HG03108 (cell line): ENCODE results near the gene ALDH1L1.

ENCODE experiments used
- ATAC-seq: cut with Tn5 transposase; IDR thresholded peaks from one replicate; pipeline ENCODE4 v1.9.1; 2021; ENCODE audit warnings: moderate library complexity; ENCODE audit not compliant: unreplicated experiment

The ALDH1L1 gene

GRCh38 chr3:126124148-126124868, 56.1 kb downstream of the ALDH1L1 start:
- no peak for ATAC-seq

GRCh38 chr3:126121632-126122031, 58.8 kb downstream of the ALDH1L1 start:
- no peak for ATAC-seq

GRCh38 chr3:126121074-126121473, 59.3 kb downstream of the ALDH1L1 start:
- no peak for ATAC-seq

- no peak for ATAC-seq
These were observed 60.4 kb downstream of the ALDH1L1 start for GRCh38 chr3:126119976-126120375.

GRCh38 chr3:126119008-126119675, 61.2 kb downstream of the ALDH1L1 start:
- no peak for ATAC-seq

GRCh38 chr3:126118591-126118990, 61.8 kb downstream of the ALDH1L1 start:
- ATAC-seq, result no peak

- no peak for ATAC-seq
These were observed 62.6 kb downstream of the ALDH1L1 start for GRCh38 chr3:126117786-126118185.

- no peak for ATAC-seq
These were observed 63.2 kb downstream of the ALDH1L1 start for GRCh38 chr3:126117212-126117611.

- no peak for ATAC-seq
These were observed 63.9 kb downstream of the ALDH1L1 start for GRCh38 chr3:126116526-126116925.

GRCh38 chr3:126114443-126115386, 65.7 kb downstream of the ALDH1L1 start:
- ATAC-seq, result no peak

GRCh38 chr3:126113733-126114442, 66.5 kb downstream of the ALDH1L1 start:
- ATAC-seq, result no peak

GRCh38 chr3:126113238-126113555, 67.2 kb downstream of the ALDH1L1 start:
- no peak for ATAC-seq

- no peak for ATAC-seq
These were observed 67.7 kb downstream of the ALDH1L1 start for GRCh38 chr3:126112531-126113237.

GRCh38 chr3:126111566-126112475, 68.6 kb downstream of the ALDH1L1 start:
- no peak for ATAC-seq

GRCh38 chr3:126111126-126111551, 69.2 kb downstream of the ALDH1L1 start:
- no peak for ATAC-seq

- no peak for ATAC-seq
These were observed 69.8 kb downstream of the ALDH1L1 start for GRCh38 chr3:126110431-126111125.

- ATAC-seq, result no peak
These were observed 70.5 kb downstream of the ALDH1L1 start for GRCh38 chr3:126109880-126110235.

- ATAC-seq, result no peak
These were observed 71.1 kb downstream of the ALDH1L1 start for GRCh38 chr3:126109146-126109879.
